Measurements from ENCODE around the gene RANBP3L. TPM values are rescaled to one million over a fixed set of nuclear protein-coding genes. Genes with fewer than 3 reads are reported as not detected.

Gene RANBP3L
- polyA plus RNA-seq, 1 donor from 2014 or later, result 2.5 TPM

Other genes starting within 250 kb of the RANBP3L start
- gene UGT3A2, start 235.0 kb downstream of the RANBP3L start, polyA plus RNA-seq, result not detected in 2 replicates
- gene LMBRD2, start 150.0 kb downstream of the RANBP3L start, polyA plus RNA-seq, result 22.7 and 25.7 TPM in 2 replicates
- gene SKP2, start 149.8 kb downstream of the RANBP3L start, polyA plus RNA-seq, result 26.0 and 26.7 TPM in 2 replicates
- 59.1 and 66.8 TPM in 2 replicates for gene NADK2, start 60.0 kb downstream of the RANBP3L start, polyA plus RNA-seq